ENCODE measurements around the gene CMSS1.

The CMSS1 gene

DNA sequence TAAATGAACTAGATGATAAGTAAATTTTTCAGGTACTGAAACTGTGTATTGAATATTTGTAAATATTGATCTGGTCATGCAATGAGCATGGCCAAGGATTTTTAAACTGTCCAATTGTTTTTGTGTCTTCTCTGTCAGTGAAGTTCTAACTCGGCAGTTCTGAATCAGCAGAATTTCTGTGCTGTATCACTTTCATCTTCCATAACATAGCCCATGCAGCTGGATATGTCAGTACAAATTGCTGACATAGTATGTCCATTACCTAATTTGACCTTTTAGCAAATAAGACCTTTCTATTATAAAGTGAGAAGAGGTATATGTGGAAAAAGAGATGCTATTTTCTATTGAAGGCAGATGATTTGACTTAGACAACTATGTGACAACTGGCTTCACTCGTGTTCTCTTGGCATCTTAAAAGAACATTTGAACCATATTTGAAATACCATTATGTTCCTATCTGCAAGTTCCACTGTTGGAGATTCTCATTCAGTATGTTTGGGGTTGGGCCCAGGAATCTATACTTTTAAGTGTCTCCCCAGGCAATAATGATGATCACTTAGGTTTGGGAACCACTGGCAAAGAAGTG lies 90.4 kb downstream of the CMSS1 start:
- DNase-seq = no peak

DNA sequence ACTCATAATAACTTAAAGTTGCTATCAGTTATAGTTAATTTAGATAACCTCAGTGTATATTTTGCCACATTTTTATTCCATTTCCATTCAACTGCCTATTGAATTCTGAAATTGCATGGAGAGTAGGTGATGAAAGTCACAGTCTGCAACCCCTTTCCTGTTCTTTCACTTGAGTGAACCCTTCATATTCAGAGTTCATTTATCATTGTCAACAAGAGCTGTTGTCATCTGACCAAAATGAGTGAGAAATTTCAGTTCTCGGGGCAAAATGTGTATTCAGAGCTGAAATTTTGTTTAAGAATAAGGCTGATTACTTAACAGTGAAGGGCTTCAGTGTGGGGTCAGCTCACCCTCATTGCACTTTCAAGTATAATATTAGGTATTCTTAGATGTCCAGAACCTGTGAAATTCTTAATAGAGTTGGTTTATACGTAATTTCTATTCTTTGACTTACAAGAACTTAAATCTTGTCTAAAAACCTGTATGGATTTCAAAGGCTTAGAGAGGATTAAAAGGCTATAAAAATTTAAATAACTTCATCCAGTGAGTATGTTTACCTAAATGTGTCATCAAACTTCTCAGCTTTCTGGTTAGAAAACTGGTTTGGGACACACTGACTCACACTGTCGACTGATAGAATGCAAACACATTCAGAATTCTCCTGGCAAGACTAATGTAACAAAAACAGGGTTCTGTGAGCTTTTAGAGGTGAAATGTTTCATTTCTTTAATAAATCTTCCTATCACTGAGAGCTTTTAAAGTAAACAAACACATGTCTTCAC lies 92.2 kb downstream of the CMSS1 start:
- no peak for DNase-seq

DNA sequence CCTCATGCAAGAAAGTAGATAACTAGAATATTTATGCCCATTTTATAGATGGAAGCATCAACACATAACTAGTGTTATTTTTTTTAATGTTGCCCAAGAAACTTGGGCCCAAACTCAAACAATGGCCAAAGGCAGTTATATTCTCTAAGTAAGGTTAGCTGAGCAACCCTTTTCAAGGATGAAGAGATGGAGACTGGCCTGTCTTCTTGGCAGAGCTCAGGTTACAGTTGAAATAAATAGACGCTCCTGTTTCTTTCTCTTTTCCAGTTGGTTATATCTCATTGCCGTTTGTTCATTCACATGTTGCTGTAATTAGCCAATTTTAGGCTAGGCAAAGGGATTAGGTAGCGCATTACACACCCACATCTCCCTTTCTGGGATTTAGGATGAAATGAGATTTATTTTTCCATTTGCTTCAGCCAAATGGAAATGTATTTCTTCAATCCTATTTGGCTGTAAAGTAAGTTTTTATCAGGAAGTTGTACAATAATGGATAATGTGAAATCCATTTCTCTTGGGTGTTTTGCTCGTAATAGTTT lies 93.2 kb downstream of the CMSS1 start:
- DNase-seq = no peak

DNA sequence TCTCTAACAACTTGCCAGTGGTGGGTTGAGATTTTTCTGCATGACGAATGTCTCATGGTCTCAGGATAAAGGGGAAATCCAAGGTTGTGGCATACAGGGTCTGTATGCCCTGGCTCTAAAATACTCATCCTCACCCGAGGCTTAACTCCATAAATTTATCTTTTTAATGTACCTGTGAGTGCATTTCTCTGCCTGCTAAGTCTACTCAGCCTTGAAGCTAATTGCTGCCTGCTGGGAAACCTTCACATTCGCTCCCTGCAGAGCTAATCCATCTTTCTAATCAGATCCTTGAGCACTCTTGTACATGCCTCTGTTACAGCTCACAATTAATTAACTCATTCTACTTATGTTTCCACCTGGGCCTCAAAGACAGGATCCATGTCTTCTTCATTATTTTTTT lies 93.8 kb downstream of the CMSS1 start:
- no peak for DNase-seq

DNA sequence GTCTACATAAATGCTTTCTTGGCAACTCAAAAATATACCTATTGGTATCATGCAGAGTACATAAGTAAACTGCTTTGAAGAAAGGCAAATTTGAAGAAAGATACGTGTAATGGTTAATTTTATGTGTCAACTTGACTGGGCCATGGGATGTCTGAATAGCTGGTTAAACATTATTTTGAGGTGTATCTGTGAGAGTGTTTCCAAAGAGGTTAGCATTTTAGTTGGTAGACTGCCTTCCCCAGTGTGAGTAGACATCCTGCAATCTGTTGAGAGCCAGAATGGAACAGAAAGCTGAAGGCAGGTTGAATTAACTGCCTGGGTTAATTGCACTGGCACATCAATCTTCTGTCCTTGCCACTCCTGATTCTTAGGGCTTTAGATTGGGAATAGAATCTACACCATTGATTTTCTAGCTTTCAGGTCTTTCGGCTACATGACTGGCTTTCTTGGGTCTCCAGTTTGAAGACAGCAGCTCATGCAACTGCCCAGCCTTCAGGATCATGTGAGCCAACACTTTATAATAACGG lies 98.3 kb downstream of the CMSS1 start:
- no peak for DNase-seq

DNA sequence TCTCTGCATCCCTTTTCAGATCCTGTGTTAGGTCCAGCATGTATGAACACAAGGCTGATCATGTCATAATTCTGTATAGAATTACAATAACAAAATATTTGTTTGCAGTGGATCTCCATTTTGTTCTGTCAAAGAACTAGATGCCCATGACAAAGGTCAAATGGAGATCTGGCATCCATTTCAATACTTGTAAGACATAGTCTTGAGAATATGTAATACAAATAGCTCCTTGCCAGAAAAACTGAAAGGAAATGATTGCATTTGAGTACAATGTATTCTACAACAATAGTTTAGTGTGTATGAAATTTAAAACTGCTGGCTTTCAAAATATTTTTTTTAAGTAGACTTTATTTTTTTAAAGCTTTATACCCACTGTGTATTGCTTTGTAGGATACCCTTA lies 101.1 kb downstream of the CMSS1 start:
- no peak for DNase-seq

DNA sequence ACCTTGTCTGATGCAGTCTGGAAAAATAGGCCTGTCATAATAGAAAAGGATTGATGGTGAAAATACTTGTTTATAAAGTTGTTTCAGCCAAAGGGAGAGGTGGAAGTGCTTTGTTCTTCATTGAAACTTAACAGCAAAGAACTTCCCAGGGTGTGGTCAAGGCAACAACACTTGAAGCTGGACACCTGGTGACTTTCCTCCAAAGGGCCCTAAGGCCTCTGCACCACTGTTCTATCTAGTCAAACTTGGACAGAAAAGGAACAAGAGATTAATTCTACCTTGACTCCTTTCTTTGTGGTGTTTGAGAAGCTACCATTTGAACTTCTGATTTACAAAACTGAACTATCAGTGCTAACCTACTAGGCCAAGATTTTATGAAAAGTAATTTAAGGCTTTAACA lies 102.0 kb downstream of the CMSS1 start:
- DNase-seq = no peak

DNA sequence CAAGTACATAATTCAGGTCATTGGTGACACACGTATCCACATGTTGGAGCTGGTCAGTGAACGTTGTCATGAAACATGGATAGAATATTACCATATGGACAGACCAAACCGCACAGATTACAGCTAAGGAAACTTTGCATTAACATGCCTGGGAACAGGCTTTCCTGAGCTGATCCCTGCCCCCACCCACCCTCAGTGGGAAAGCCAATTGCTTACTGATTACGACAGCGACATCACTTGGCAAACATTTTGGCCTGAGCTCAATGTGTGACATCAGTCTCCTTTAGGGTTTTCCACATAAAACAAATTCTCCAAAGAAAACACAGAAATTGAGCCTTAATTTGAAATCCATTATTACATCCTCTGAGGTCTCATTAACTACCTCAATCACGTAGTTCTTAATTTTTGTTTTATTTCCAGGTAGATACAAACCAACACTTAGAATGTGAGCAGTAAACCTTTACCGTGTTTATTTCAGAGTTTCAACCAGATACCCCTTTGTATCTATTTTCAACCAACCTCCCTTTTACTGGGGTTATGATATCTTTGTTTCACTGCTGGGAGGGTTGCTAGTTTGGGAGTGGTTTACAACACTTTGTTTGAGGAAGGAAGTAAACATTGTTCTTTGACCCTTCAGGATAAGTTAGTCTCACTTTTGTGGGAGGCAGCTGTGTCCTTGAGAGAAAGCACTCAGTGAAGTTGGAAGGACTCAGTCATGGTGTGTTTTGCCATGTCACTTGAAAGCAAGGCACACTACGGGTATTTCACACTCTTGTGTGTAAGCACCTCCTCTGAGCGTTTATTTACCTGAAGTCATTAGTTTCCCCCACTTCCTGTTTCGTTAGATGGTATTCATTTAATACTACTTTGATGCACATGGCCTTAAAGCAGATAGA lies 103.1 kb downstream of the CMSS1 start:
- DNase-seq = no peak

DNA sequence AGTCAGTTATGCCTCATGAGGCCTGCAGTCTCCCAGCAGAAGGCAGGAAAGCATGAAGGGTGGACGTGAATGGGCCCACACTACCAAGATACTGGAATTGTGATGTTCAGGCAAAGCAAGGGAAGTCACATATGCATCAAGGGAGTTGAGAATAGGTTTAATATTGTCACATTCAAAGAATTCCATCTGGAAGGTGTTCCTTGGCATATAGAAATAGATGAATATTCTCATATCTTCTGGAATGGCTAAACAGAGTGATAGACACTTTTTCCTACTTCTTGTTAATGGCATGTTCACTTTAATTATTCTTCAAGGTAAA lies 103.7 kb downstream of the CMSS1 start:
- no peak for DNase-seq

DNA sequence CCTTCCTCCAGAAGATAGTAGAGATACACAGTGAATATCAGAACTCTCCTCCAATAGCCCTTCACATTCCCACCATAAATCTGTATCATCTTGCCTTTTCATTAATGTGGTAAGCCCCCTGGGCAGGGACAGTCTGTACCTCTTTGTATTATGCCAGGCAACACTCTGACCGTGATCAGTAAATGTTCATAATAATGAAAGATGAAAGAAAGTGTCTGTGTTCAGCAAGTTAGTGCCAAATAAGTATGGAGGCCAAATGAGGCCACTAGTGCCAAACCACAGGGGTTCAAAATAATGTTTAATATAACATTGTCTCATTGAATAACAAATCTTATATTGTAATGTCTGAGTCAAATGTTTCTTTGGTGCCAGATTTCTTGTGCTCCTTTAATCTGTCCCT lies 104.3 kb downstream of the CMSS1 start:
- DNase-seq = no peak

DNA sequence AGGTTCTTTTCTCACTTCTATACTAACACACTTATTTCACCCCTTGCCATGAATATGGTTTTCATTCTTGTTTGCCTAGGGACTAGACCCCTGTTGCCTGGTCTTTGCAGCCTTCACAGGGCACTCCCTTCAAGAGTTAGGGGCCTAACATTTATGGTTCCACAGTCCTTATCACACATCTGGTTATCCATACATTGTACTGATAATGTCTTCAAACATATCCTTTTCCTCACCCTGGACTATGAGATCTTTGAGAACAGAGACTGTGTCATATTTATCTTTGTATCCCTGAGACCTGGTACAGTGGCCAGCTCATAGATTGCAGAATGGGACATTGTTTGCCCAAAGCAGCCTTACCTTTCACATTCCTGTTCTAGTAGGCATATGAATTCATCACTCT lies 106.2 kb downstream of the CMSS1 start:
- no peak for DNase-seq

DNA sequence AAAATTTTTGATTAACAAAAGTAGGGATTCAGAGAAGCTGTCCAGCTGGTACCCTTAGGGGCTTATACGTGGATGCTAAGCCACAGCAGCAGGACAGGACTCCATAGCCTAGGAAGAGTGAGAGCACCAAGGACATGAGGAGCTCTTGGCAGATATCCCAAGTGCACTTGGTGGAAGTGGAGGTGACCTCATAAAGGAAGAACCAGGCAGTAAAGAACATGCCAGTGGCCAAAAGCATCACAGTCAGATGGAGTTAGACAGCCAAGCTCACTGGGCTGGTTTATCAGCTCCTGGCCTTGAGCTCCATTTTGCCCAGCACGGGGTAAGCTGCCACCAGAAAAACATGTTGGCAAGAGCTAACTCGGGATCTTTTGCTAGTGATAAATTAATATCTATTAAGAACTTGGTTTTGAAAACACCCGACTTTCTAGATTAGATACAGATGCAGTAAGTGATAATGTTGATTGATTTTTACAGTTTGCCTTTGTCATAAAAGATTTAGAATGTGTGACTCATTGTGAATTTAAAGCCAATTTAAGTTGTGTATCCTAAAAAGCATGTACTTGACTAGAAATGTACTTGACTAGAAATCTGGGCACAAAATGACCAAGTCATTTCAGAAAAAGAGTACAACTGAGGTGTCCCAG lies 108.0 kb downstream of the CMSS1 start:
- no peak for DNase-seq

DNA sequence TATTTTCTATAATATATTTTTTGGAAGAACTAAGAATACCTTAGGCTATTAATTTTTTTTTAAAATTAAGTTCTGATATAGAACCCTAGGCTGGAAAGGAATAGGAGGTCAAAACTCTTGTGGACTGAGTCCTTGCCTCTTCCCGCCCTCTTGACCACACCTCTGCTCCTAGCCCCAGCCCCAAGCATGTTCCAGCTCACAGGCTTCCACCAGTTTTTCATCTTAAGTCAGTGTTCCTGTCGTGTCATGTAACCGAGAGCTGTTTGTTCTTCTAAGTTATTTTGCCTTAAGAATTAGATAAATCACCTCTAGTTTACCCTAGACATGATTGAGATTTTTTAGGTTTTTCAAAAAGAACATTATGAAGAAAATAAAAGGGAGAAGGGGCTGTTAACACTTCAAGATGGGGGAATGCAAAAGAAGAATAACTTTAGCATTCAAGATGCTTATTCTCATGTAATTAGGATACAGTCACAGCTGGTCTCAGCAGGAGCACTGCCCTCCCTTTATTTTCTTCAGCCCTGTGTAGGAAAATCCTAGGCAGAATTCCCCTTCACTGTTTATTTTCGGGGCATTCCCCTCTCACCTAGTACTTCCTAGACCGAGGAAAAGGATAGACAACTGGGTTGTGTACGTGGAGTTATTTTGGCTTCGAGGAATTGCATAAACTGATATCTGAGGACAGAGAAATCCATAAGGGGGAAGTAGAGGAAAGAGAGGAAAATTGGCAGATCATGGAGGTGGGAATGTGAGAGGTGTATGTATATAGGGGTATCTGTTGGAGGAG lies 110.2 kb downstream of the CMSS1 start:
- no peak for DNase-seq

DNA sequence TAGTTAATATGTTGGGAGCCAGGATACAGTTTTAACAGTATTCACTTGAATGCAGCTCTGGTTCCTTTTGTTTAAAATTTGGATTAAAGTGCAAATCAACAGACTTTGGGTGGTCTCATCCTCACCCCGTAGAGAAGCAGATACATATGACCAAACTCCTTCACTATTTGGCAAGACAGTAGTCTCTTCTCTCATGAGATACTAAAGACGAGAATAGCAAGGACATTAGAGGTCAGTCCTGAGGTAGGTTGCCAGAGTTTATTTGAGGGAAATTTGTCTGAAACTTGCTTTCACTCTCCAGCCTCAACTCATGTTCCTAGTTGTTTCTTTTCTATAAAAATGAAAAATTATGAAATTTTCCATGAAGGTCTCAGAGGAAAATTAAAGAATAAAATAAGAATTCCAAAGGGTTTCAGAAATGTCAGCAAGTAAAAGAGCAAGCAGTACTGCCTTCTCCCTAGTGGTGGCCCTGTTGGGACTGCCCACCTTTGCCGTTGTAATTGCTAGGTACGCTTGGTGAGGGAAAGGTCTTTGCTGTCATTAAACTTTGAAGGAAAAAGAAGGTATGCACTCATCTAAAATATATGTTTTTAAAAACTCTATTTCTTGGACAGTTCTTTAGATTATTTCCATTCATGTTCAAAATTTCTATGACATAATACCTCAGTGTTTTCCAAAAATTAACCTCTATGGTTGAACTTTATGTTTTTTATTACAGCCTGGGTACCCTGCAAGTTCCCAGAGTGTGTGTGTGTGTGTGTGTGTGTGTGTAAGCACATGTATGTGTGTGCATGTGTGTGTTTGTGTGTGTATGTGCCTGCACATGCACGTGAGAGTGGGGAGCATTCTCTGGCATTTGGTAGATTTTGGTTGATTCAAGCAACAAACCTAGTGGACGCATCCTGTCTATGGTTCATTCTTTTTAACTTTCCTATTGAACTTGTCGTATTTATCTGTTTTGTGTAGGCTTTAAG lies 111.4 kb downstream of the CMSS1 start:
- DNase-seq = no peak

DNA sequence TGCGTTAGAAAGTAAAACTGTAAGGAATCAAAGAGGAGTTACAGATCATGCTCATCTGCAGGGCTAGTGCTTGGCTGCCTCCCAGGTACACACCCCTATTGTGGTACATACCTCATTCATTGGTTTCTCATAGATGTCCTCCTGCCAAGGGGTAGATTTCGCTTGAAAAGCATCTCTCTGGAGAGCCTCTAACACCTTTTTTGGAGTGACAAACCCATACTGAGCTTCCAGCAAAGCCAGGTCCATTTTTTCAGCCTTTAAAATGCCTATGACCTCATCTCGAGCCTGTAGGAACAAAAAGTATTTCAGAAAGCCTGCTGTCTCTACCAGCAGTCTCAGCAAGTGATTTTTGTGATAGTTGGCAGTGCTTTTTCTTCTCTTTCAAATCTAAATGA lies 112.1 kb downstream of the CMSS1 start:
- no peak for DNase-seq

DNA sequence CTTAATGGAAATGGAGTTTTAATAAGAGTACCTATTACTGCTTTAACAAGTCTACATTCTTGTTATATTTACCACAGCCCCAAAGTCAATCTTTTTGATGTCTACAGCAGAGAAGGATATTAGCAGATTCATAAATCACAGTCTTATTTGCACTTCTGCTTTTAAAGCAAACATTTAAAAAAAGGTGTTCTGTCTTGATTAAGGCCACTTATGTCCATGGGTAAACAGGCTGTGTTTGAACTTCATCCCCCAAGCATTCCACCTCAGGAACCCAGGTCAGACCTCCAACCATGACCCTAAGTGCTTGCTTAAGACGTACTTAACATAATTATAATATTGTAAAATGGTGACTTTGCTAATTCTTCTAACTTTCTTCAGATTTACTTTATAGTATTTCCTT lies 113.4 kb downstream of the CMSS1 start:
- no peak for DNase-seq

DNA sequence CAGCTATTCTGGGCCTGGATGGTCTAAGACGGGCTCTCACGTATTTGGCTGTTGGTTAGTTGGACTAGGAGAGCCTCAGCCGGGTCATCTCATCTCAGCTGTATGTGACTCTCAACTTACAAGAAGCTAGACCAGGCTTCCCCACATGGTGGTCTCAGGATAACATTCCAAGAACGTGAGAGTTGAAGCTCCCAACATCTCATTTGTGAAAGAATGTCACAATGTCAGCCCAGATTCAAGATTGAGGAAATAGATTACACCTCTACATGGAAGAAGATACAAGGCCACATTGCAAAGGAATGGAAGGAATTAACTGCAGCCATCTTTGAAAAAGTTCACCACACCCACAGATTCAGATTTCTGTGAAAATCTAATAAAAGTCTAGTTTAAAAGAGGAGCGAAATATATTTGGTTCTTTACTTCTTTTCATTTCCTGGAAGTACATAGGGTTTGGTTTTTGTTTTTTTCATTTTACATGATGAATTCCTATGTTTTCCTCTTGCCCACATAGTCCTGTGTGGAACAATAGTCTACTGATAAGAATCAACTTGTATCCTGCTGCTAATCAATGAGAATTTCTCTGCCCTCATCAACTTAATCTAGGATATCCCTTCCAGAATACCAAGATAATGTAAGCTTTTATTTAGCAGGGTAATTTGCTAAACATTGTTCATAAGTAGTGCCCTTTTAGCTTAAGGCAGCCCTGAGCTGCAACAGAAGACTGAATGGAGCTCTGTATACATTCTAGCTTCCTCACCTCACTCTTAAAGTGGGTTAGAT lies 116.5 kb downstream of the CMSS1 start:
- DNase-seq = no peak

DNA sequence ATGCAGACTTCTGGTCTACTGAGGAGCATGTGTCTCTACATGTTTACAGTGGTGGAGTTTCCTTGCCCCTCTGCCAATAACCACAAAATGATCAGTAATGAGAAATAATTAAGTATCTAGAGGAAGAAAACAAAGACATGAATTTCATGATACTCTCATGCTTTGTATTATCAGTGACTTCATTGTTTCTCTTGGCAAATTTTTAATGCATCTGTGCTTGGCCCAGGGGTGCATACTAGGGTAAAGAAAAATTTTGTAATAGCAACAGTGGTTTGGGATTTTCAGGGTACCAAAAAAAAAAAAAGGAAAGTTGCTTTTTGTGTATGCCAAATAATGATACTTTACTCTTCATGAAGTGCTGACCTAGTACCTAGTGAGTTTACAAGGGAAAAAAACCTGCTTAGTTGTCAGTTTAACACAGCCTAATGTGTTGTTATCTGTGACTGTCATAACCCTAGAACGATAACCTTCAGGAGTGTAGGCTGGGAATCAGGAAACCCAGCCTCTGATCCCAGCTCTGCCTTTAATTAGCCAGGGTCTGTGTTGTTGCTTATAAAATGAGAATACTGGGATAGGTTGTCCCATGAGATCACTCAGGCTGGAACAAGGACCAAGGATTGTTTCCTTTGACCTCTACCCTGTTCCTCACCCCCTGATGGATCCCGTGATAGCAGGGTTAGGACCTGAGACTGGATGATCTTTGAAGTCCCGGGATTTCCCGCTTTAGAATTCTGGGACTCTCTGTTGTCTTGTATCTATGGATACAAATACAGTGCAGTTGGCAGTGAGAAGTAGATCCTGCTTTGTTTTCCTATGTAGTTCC lies 117.5 kb downstream of the CMSS1 start:
- DNase-seq = no peak

DNA sequence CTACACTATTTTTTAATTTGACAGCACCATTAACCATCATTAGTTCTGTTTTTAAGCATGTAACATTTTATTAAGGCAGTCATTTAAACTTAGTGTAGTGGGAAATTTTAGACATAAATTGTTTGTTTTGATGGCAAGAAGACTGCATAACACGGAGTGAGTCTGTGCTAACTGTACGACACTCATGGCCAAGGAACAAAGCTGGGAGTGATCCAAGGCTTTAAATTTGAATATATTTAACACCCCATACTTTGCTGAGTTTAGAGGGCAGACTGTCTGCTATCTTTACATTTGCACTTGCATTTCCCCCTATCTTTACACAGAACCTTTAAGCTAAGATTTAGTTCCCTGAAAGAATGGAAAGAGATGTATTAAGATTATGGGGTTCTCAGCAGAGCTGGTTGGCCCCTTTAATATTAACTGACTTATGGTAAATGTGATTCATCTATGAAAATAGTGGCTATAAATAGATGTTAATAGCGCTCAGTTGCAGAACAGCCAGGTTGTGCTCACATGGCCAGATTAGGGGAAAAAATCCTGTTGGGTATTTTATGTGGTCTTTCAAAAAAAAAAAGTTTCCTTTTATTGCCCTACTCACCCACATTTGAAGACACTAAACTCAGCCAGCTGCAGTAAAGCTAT lies 120.7 kb downstream of the CMSS1 start:
- DNase-seq = no peak
